ENCODE measurements around the gene GNAO1.

The GNAO1 gene

GRCh38 chr16:56354746-56355145 is 163.5 kb downstream of the GNAO1 start:
- TF ChIP-seq CTCF (conservative IDR thresholded peaks at IDR 0.05) (no peak), ZFX (IDR thresholded peaks at IDR 0.05) (no peak)
- H3K27ac ChIP-seq: no peak overlapping the region

GRCh38 chr16:56355221-56355620 is 163.9 kb downstream of the GNAO1 start:
- H3K27ac ChIP-seq: no peak overlapping the region
- TF ChIP-seq CTCF (conservative IDR thresholded peaks at IDR 0.05) (no peak), ZFX (IDR thresholded peaks at IDR 0.05) (no peak)

GRCh38 chr16:56355786-56356275 is 164.5 kb downstream of the GNAO1 start:
- H3K27ac ChIP-seq: peak overlapping the region; percentile 36
- TF ChIP-seq CTCF (conservative IDR thresholded peaks at IDR 0.05) (no peak), ZFX (IDR thresholded peaks at IDR 0.05) (no peak)

- TF ChIP-seq ZFX (IDR thresholded peaks at IDR 0.05) (peak; percentile 62; the same call in 1 of the 2 replicates), CTCF (conservative IDR thresholded peaks at IDR 0.05) (peak; percentile 95)
- H3K27ac ChIP-seq: peak overlapping the region; percentile 36
These were observed 165.3 kb downstream of the GNAO1 start for GRCh38 chr16:56356276-56357240.

GRCh38 chr16:56357241-56357764 is 166.0 kb downstream of the GNAO1 start:
- H3K27ac ChIP-seq: no peak overlapping the region
- no peak for TF ChIP-seq CTCF (conservative IDR thresholded peaks at IDR 0.05)
- TF ChIP-seq ZFX (IDR thresholded peaks at IDR 0.05): no peak

- no peak overlapping the region for H3K27ac ChIP-seq
- TF ChIP-seq CTCF (conservative IDR thresholded peaks at IDR 0.05): no peak
- TF ChIP-seq ZFX (IDR thresholded peaks at IDR 0.05): no peak
These were observed 166.6 kb downstream of the GNAO1 start for GRCh38 chr16:56357765-56358322.
